HL-60 (cell line): ENCODE measurements around the gene COL25A1.

ENCODE experiments used
- DNase-seq, 2 experiments: peaks; one replicate each; pipeline ENCODE4 v3.0.0-alpha.2; 2010 to 2020; ENCODE audit warnings: low read depth in 1 of 2, low spot score in 1 of 2
- H3K27ac ChIP-seq: fragments of 250-450 bp; sonication (Bioruptor Pico); replicated peaks from 2 replicates; pipeline ENCODE4 v1.5.1; 2020; ENCODE audit warnings: mild to moderate bottlenecking, moderate library complexity
- H3K27me3 ChIP-seq: fragments of 250-450 bp; sonication (Bioruptor Pico); 2 replicates; pipeline ENCODE4 v1.5.1; 2021; ENCODE audit warnings: mild to moderate bottlenecking, moderate library complexity; ENCODE audit not compliant: insufficient read depth, poor library complexity, severe bottlenecking
- H3K4me3 ChIP-seq: replicated peaks from 2 replicates; pipeline ENCODE4 v1.5.1; 2011; ENCODE audit warnings: mild to moderate bottlenecking, control low read depth, low read length; ENCODE audit not compliant: insufficient read depth
- CTCF ChIP-seq: IDR thresholded peaks from one replicate; pipeline ENCODE4 v1.5.1; 2011; ENCODE audit warnings: low read length, control low read depth, inconsistent platforms; ENCODE audit not compliant: insufficient read depth
- GABPA ChIP-seq: IDR thresholded peaks from 2 replicates; pipeline ENCODE4 v1.6.1; 2012; ENCODE audit warnings: low read depth
- POLR2AphosphoS5 ChIP-seq: IDR thresholded peaks from 2 replicates; pipeline ENCODE4 v1.6.1; 2012; ENCODE audit warnings: low read depth
- REST ChIP-seq: IDR thresholded peaks from 2 replicates; pipeline ENCODE4 v1.6.1; 2012; ENCODE audit warnings: low read depth; ENCODE audit not compliant: insufficient replicate concordance
- SPI1 ChIP-seq: IDR thresholded peaks from 2 replicates; pipeline ENCODE4 v1.6.1; 2012; ENCODE audit warnings: low read depth, mild to moderate bottlenecking, borderline replicate concordance

COL25A1 gene

GRCh38 chr4:109171070-109171469, 131.4 kb downstream of the COL25A1 start:
- Histone ChIP-seq H3K4me3 (no peak overlapping the region), H3K27me3 (no peaks in the 10 kb centered on the region), H3K27ac (no peak overlapping the region)
- TF ChIP-seq REST, result no peak
- TF ChIP-seq SPI1, result no peak
- TF ChIP-seq CTCF, result no peak
- no peak for TF ChIP-seq POLR2AphosphoS5
- no peak for TF ChIP-seq GABPA
- DNase-seq, result no peak

- DNase-seq, result no peak
- no peak for TF ChIP-seq POLR2AphosphoS5
- TF ChIP-seq CTCF, result no peak
- TF ChIP-seq REST, result no peak
- no peak for TF ChIP-seq GABPA
- TF ChIP-seq SPI1, result no peak
These were observed 133.3 kb downstream of the COL25A1 start for GRCh38 chr4:109169170-109169569.

GRCh38 chr4:109166586-109166985, 135.9 kb downstream of the COL25A1 start:
- DNase-seq, result no peak
- Histone ChIP-seq H3K27me3 (no peaks in the 10 kb centered on the region), H3K27ac (no peak overlapping the region), H3K4me3 (no peak overlapping the region)
- TF ChIP-seq POLR2AphosphoS5 (no peak), SPI1 (no peak), GABPA (no peak), REST (no peak), CTCF (no peak)

More at GRCh38 chr4:109169170-109169569, 133.3 kb downstream of the COL25A1 start:
- H3K4me3 ChIP-seq, result no peak overlapping the region
- H3K27me3 ChIP-seq, result no peaks in the 10 kb centered on the region
- no peak overlapping the region for H3K27ac ChIP-seq
